HG02642 (cell line): ENCODE measurements around the gene GSG1L.

Experiments used
- ATAC-seq: cut with Tn5 transposase; IDR thresholded peaks from one replicate; pipeline ENCODE4 v1.9.1; 2021; ENCODE audit warnings: mild to moderate bottlenecking; ENCODE audit not compliant: unreplicated experiment, poor library complexity

GSG1L gene

DNA sequence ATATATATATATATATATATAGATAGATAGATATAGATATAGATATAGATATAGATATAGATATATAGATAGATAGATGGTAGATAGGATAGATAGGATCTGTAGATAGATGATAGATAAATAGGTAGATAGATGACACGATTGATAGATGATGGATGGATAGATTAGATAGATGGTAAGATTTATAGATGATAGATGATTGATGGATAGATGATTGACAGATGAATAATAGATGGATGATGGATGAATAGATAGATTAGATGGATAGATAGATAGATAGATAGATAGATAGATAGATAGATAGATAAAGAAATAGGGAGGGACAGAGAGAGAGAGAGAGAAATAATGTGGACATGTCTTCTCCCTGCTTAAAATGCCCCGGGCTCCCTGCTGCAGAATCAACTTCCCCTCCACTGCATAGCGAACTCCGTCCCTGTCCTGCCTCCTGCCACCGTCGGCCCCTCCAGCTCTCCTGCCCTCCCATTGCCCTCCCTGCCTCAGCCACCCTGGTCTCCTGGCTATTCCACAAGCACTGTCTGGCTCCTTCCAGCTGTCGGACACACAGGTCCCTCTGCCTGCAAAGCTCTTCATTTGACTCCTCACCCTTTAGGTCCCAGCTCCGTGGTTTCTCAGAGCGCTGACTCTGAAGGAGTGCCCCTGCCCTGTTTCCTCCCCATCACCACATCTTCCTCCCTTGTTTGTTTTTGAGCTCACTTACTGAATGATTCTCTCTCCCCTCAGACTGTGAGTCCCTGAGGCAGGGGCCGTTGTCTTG is 259.6 kb downstream of the GSG1L start:
- no peak for ATAC-seq

DNA sequence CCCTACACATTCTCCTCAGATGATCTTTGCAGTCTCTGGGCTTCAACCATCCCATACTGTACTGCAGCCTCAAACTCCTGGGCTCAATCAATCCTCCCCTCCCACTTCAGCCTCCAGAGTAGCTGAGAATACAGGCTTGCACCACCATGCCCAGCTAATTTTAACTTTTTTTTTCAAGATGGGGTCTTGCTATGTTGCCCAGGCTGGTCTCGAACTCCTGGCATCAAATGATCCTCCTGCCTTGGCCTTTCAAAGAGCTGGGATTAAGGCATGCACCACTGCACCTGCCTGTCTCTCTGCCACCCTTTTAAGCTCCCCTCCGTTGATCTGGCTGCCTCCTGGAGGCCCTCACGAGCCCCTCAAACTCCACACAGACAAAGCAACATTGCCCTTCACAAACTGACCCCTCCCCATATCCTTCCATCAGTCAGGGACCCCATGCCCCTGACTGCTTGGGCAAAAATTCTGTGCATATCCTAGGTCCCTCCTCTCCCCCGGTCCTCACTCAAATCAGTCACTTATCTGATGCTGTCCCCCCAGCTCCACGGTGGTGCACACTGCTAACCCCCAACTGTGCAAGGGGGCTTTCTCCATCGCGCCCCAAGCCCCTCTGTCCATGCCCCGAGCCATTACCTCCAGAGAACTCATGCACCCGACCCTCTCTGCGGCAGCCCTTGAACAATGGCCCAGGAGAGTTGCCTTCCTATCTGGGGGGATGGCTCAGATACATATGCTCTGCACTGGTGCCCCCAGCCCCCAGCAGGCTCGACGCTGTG is 260.7 kb downstream of the GSG1L start:
- no peak for ATAC-seq

DNA sequence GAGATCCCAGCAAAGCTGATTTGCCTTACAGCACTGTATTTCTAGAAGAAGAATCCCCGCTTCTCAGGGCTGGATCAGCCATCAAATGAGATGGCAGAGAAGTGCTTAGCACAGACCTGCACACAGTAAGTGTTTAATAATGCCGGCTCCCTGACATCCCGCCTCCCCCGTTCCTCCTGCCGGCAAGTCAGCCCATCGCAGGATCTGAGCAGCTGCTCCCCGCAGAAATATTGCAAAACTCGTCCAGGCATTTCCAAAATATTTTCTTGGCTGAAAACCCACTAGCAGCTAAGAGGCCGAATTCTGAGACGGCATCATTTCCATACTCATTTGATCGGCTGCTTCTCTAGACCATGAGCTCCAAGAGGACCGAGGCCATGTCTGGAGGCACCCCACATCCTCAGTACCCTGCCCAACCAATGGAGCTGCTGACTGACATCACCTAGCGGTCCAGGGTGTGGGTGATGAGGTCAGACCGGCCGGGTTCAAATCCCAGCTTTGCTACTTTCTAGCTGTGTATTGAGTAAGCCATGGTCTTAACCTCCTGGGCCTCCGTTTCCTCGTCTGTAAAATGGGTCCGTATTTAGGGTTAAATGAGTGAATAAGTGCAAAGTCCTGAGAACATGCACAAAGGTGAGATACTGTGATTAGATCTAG is 262.1 kb downstream of the GSG1L start:
- ATAC-seq: no peak

DNA sequence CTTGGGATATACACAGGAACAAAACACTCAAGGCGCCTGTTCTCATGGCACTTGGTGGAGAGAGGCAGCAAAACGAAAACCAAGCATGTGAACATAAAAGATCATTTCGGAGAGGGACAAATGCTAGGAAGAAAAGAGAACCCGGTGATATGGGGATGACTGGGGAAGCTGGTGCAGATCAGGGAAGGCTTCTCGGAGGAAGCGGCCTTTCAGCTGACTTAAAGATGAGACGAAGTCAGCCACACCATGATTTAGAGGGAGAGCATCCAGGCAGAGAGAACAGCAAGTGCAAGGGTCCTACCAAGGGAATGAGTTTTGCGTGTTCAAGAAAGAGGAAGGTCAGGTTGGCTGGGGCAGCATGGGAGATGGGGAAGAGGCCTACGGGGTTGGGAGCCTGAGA is 262.7 kb downstream of the GSG1L start:
- no peak for ATAC-seq

DNA sequence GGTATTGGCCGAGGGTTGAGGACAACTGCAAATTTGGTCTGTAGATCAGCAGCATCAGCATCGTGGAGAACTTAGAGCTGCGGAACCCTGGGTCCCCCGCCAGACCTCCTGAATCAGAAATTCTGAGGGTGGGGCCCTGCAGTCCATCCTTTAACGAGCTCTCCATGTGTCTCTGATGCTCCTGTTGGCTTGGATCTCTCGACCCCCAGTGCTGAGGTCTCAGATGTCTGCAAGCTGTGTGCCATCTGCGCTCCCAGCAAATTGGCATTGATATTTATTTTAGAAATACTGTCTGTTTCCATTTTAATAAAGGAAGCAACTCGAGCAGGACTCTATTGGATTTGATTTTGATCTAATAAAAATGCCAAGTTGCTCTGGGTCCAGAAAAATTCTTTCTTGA is 263.6 kb downstream of the GSG1L start:
- no peak for ATAC-seq

DNA sequence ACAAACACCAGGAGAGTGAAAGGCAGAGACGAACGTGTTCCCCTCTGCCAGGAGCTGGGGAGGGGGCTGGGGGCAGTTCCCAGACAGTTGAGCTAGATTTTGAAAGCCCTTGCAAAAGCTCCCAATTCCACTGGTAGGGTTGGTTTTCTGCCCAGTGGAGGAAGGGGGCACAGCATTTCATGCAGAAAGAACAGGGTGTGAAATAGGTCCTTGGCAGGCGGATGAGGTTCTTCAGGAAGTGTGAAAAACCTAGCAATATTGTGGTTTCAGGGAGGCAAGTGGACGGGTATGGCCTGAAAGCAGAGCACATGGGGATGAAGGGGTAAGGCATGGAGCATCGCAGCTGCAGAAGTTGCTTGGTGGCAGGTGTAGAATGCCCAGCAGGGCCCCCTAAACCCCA is 265.3 kb downstream of the GSG1L start:
- no peak for ATAC-seq

DNA sequence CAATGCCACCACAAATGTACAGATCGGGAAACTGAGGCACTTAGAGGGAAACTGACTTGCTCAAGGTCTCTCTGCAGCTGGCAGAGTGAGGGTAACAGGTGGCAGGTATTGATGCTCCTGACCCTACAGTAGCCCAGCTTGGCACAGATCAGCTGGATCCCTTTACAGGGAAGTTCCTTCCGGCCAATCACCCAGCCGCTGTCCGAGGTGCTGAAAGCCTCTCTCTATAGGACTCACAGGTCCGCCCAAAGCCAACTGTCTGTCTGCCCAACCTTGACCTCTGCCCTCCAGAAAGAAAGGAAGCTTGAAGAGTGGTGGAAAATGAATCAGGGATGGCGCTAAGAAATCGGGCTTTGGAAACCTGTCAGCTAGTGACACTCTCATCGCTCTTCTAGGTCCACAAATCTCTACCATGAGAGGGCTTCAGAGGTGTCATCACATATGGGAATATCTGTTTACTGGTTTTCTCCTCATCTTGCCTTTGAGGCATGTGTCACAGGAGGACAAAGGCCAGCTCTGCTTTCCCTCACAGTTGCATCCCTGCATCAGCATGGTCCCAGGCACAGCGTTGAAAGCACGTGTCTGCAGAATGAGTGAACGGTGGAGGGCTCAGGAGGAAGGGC is 267.4 kb downstream of the GSG1L start:
- ATAC-seq: no peak

DNA sequence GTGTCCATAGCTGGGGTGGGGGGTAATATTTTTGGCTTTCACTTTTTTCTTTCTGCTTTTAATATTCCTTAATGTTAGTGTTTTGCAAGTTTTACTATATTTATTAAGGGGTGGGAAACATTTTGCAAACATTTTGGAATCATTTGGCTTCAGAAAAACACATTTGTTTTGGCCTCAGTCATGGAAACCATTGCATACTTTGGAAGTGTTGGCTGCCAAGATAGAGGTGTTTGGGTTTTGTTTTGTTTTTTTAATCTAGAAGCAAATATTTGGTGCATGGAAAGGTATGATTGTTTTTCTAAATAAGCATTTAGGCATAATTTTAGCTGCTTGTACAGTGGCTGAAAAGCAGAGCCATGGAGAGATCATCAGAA is 270.3 kb downstream of the GSG1L start:
- ATAC-seq: no peak

DNA sequence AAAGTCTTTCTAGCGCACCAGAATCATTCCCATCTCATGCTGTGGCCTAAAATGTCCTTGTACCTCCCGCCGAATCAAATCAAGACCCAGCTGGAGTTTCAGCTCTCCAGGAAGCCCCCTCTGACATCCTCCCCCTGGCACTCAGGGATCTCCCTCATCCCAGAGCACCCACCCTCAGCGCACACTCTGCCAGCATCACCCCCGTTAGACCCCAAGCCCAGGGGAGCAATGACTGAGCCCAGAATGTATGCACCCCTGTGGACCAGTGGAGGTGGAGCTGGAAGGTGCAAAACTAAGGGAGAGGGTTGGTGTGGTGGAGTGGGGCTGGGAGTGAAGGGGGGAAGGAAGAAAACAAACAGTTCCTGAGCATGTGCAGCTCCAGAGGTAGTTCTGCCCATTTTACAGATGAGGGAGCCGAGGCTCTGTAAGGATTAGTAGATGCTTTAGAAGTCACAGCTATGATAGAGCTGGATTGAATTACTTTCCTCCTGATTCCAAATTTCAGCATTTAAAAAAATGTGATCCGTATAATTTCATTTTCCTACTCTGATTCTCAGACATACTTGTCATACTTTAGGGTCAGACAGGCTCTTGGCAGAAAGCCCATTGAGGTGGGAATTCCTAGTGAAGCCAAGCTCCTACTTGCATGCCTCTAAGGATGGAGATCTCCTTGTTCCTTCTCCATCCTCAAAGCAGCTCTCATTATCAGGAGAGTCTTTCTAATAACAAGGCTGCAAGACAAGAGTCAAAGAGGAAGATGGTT is 270.8 kb downstream of the GSG1L start:
- no peak for ATAC-seq

DNA sequence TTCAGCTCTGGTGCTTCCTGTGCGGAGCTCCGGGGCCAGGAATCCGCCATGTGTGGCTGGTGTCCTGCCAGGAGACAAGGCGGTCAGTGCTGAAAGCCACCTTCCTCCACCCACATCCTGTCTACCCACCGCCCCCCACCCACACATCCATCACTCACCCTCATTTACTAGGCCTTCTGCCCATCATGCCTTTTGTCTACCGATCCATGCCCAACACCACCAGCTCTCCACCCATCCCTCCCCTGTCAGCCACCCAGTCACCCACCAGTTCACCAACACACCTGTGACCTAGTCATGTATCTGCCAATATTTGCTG is 272.2 kb downstream of the GSG1L start:
- no peak for ATAC-seq

DNA sequence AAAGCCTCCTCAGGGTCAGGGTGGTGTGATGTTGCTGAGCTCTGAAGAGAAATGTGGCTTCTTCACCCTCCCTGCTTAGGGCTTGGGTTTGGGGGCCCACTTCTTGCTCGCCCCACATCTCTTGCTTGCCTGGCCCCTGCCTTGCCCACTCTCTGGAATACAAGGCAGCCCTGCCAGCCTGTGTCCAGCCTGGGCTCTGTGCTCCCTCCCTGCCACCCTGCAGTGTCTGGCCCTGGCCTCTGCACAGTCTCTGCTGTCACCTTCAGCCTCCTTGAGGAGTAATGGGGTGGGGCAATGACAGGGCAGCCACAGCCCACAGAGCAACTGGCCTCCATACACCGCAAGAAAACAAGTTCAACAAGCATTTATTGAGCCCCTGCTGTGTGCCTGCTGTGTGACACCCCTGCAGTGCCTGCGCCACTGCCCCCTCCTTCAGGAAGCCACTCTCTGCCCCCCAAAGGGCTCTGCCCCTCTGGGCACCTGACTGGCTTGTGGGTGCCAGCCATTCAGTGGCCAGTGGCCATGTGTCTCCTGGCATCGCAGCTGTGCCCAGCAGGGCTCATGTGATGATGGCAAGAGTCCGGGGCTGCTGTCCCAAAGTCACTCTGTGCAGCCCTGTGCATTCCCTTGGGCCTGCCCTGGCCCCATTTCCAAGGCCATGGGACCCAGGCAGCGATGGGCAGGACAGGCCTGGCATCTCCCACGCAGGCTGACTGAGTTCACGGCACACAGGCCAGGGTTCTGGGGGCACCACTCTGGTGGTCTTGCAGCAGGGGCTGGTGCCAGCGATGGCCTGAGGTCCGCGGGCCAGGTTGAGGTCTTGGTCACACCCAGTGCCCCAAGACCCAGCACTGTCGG is 272.7 kb downstream of the GSG1L start:
- no peak for ATAC-seq

DNA sequence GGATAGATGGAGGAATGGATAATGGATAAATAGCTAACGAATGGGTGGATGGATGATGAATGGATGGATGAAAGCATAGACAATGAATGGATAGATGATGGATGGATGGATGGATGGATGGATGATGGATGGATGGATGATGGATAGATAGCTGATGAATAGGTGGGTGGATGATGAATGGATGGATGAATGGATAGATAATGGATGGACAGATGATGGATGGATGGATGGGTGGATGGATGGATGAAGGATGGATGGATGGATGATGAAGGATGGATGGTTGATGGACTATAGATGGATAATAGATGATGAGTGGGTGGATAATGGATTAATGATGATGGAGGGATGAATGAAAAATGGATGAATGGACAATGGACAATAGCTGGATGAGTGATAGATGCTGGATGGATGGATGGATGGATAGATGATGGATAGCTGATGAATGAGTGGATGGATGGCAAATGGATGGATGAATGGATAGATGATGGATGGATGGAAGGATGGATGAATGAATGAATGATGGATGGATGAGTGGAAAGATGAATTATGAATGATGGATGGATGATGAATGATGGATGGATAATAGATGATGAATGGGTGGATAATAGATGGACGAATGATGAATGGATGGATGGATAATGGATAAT is 273.8 kb downstream of the GSG1L start:
- no peak for ATAC-seq

DNA sequence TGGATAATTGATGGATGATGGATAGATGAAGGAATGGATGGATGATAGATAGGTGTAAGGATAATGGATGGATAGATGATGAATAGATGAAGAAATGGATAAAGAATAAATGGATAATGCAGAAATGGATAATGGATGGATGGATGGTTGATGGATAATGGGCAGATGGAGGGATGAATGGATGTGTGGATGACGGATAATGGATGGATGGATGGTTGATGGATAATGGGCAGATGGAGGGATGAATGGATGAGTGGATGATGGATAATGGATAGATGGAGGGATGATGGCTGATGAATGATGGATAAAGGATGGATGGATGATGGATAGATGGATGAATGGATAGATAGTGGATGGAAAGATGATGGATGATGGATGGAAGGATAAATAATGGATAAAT is 274.4 kb downstream of the GSG1L start:
- ATAC-seq: no peak

DNA sequence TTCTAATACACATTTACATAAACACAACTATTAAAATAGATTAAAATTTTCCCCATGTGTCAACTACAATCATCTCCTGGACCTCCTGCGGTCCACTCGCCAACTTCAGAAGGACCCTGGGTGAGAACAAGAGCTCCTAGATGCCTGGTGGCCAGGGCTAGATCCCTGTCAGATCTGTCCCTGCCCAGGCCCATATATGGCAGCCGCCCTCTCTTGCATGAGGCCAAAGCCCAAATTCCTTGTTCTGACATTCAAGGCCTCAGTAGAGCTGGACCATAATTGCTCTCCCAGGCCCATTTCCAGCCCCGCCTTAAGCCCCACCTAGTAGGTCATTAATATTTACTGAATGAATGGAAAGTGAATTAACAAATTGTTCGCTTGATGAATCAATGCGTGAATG is 275.8 kb downstream of the GSG1L start:
- ATAC-seq: no peak

DNA sequence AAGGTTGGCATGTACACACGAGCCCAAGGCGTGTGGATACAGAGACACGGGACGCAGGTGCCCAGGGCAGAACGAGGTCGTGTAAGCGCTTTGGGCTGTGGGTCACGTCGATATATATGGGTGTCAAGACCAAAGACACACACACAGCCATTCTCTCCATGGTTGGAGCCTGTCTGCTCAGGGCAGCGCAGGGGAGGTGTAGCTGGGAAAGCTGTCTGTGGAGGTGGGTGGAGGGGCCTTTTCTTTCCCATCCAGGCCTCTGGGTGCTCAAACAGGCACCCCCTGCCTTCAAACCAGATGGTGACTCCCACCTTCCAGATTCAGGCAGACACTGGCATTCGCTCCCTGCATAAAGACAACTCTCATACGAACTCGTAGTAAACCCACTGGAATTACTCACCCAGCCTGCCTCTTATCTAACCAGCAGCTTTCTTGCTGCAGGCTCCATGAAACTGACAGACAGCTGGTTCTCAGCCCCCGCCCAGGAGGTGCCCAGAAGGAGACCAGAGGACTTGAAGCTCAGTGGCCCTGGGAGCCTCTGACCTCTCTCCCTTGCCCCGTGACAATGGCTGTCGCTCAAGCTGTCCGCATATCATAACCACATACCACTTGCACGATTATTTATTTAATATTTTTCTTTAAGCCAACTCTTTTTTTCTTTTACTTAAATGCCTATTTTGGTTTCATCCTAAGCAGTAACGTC is 276.4 kb downstream of the GSG1L start:
- no peak for ATAC-seq

DNA sequence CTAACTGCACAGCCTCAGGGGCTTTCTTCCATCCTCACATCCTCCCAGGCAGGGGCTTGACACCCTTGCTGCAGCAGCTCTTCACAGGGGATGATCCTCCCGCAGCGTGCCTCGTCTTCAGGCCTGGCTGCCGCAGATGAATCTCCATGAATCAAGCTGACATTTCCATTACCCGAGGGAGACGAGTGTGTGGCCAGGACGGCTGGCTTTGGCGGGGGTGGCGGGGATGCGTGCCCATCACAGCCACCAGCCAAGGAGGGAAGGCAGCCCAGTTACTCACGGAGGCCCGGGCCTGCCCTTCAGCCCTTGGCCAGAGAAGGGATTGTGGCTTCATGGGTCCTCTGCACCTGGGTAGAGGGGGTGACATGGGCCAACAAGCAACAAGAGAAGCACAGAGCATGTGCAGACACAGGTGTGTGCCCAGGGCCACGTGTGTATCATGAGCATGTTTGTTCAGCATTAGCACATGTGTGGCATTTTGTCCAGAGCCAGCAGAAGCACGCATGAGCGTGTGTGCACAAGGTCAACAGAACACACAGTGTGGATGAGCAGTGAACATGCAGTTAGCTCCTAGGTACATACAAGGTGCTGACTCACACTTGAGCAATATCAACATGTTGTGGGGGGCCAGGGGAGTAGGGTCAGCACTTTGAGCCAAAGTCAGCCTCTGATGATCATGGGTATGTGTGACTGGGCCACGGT is 277.1 kb downstream of the GSG1L start:
- ATAC-seq: no peak

DNA sequence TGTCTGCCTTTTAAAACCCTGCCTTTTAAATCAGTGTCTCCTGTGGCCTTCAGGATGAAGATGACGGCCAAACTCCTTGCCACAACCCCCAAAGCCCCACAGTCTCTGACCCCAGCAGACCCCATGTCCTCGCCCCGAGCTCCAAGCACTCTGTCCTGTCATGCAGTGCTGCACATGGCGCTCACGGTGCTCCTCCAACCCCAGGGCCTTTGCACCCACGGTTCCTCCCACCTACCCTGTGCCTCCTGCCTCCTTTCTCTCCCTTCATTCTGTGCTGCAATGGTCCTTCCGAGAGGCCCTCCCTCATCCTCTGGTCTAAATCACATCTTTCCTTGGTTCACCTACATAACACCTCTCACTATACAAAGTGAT is 278.2 kb downstream of the GSG1L start:
- ATAC-seq: no peak
